ENCODE results near the gene F10.

GRCh38 chr13:113139577-113139976 lies 17.0 kb downstream of the F10 start:
- TF ChIP-seq, protein P1, sequence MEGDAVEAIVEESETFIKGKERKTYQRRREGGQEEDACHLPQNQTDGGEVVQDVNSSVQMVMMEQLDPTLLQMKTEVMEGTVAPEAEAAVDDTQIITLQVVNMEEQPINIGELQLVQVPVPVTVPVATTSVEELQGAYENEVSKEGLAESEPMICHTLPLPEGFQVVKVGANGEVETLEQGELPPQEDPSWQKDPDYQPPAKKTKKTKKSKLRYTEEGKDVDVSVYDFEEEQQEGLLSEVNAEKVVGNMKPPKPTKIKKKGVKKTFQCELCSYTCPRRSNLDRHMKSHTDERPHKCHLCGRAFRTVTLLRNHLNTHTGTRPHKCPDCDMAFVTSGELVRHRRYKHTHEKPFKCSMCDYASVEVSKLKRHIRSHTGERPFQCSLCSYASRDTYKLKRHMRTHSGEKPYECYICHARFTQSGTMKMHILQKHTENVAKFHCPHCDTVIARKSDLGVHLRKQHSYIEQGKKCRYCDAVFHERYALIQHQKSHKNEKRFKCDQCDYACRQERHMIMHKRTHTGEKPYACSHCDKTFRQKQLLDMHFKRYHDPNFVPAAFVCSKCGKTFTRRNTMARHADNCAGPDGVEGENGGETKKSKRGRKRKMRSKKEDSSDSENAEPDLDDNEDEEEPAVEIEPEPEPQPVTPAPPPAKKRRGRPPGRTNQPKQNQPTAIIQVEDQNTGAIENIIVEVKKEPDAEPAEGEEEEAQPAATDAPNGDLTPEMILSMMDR (IDR thresholded peaks at IDR 0.05): no peak
- TF ChIP-seq POLR2A (IDR thresholded peaks at IDR 0.05): no peak
